Measurements from ENCODE around the gene HOXC5.
"Not testable (repeated sequence)": the region's sequence is repeated elsewhere in the genome, so short reads cannot be mapped to it uniquely, and the experiment has no call there.

The HOXC5 gene

DNA sequence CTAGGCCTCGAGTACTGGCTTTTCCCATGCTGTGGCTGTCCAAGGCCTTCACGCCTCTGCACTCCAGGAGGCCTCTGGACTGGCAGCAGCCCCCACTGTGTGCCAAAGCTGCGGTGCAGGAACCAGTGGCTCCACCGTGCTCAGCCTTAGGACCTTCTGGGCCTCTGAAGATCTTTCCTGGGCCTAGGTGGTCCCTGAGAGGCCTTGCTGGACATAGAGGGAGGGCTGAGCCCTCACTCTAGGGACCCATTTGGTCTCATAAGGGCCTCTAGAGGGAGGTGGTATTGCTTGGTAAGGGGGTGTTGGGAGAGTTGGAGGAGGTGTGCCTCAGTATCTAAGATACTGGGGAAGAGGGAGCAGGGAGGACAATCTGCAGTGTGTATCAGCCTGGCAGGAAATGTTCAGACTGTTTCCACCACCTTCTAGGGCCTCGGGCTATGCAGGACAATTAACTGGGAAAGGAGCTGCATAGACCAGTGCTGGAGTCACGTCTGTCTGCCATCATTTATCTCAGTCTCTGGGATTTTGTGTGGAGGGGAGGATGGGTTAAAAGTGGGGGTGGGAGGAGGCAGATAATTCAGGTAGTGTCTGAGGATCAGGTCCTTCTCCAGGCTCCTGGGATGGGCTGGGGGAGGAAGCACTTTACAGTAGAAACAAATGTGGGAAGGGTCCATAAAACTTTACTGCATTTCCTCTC lies 2.9 kb downstream of the HOXC5 start:
- no peak for DNase-seq

DNA sequence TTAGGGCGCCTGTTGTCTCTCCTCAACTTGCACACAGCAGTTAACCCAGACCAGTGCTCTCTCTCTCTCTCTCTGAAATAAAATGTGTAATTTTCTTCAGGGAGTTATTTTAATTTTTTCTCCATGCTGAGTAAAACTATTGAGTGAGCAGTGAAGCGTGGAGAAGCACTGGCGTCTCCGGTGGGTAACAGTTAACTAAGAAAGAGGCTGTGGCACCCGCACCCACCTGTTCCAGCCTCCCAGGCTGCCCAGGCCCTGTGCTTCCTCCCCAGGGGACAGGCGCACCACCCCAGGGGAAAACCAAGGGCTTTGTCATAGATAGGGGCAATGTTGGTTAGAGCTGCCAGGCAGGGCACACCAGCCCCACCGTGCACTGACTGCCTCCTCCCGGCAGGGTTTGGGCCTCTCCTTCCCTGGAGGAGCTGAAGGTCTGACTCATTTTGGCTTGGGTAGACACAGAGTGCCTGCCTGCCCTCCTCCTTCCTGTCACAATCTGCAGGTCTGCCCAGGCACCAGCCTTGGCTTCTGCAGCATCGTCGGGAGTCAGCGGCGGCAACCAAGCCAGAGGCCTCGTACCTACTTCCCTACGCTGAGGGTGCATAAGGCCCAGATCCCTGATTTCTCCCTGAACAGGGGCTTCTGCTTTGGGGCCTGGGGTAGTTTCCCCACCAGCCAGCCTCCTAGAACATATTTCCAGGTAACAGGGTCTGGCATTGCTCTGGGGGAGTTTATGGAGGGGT lies 3.9 kb downstream of the HOXC5 start:
- DNase-seq, result no peak

DNA sequence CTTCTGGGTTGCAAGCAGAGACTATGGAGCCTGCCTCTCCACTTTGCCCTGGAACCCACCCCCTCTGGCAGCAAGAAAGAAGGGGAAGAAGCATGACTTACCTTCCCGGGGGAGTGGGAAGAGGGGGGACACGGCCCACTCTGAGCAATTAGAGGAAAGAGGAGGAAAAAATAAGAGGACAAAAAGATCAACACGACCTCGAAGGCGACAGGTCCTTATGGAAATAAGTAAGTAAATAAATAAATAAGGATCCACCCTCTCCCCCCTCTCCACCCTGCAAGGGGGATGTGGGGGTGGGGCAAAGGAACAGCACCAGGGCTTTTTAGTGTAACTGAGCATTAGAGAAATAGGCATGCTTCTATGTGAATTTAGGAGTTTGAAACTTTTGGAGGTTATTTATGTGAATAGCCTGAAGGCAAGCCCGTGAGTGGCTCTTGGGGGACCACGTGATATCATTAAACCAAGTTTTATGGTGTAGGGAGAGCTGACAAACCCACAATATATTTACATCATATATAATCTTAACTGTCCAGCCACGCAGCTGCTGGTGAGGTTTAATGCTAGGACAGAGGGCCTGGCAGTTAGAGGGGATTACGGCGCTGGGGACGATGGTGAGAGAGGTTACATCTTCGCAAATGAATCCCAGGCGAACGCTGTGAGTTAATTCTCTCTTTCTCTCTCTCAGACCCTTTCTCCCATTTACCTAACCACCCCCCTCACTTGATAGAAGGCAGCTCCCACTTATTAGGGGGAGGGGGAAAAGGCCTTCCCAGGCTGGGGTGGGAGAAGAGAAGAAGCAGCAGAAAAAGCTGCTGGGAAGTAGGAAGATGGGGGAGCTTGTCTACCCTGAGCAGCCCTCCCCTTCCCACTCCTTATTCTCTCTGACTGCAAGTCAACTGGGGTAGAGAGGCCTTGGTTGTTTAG lies 4.8 kb downstream of the HOXC5 start:
- no peak for DNase-seq

DNA sequence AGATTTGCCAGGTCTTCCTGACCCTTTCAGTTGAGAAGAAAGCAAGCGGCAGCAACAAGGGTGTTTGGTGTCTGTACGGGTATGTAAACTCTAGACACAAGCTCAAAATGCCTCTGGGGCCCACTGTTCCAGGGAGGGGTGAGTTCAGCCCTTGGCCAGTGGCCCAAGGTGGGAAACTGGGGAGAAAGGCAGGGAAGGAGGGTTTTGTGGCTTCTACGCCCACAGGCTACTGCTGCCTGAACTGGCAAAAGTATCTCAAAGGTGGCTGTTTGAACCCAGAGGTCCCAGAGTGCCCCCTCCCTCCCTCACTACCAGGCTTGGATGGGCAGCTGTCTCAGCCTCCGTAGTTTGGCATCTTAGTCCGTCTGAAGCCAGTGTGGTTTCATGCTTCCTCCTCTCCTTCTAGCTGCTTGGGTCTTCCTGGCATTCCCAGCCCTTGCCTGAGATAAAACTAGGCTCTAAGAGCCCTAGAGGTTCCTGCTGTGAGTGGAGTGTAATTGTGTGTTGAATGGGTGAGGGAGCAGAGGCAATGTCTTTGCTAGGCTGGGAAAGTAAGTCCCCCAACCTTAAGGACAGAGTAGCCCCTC lies 5.5 kb downstream of the HOXC5 start:
- DNase-seq, result no peak

DNA sequence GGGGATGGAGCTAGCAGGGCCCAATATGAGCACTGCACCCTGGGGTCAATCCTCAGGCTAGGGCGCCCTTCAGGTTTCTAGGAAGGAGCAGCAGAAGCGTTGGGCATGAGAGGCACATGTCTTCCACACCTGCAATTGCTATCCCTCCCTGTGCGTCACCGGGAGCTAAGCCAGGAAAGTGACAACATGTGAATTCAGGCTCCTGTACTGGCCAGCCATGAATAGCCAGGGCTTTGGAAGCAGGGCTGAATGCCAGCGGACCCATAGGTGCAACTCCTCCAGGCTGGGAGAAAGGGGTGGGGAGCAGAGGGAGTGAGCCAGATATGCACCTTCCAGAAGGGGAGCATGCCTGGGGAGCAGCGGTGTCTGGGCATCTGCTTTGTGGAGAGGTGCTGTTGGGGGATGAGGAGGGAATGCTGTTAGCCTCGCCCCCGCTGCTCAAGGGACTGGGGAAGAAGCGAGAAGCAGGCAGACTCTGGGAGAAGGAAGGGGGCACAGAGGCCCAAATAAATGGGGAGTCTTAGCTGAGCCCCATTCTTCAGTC lies 6.1 kb downstream of the HOXC5 start:
- no peak for DNase-seq

DNA sequence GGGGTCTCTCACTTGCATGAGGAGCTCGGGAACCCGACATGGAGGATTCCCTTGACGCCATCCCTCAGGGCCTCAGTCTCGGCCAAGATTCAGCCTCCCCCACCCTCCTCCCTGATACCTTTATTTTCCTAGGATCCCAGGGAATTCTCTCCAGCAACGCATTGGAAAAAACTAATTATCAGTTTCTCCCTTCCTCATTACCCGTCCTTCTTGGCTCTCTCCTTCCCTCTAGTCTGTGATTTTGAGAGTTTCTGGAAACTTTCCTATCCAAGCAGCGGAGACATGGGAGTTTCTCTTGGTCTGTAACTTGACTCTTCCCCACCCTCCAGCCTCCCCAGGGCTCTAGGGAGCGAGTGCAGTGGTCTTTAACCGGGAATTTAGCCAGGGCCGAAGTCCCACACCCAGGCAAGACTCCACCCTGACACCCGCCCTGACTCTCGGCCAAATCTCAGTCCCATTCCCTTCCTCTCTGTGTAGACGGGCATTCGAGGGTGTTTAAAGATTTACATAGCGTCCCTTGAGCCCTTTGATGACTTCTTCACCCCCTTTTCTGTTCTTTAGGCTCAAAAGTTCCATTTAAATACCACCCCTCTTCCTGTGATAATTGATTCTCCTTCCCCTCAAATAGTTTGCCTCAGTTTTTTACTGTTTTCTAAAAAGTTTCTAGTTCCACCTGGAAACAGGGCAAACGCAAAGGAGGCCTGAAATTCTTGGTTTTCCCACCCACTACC lies 6.7 kb downstream of the HOXC5 start:
- DNase-seq, result no peak

DNA sequence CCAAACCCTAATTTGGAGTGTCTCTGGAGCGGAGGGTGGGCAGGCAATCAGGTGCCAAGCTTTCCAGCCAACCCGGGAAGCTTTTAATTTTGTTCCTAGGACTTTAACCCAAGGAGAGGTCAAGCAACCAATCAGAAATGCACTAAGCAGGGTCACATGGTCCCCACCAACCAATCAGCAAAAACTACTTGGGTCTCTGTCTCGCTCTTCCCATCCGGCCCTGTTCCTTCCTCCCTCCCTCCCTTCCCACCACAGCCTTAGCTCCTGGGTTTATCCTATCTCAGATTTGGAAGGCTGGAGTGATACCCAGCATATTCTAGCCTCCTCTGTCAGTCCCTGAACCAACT lies 7.3 kb downstream of the HOXC5 start:
- DNase-seq, result no peak

DNA sequence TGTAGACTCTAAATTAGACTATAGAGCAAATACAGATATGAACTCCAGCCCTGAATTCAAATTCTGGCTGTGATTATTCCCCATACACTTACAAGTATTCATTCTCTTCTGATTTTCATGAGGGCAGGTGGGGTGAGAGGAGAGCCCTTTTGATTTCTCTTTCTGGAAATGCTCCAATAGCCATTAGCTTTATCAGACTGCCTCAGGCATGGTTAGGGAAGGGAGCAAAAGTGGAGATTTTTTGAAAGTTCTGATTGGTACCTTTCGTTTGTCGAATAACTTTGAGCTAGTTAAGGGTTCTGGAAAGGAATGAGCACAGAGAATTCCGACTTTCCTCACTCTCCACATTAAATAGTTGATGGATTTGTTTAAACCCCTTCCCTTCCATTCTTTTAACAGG lies 7.8 kb downstream of the HOXC5 start:
- no peak for DNase-seq

DNA sequence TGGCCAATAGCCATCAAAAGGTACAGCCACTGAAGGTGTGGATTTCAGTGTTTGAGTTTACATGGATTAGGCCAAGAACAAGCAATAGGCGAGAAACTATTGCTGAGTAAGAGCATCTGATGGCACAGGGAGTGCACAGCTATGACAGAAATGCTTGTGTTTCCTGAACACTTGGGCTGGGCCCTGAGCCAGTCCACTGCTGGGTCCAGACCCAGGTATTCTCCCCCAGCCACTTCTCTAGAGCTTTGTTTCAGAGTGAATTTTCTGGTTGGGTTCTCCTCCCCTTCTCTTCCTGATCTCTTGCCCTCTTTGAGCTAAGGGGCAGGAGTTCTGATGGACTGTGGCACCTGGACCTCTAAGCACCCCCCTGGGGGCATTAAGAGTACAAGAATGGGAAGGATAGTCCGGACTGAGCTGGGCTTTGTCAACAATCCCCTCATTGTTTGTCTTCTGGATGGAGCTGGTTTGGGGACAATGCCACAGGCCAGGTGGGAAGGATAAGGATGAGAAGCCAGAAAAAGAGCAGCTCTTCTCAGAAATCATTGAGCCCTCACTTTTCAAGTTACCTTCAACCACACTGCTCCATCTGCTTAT lies 8.3 kb downstream of the HOXC5 start:
- no peak for DNase-seq

DNA sequence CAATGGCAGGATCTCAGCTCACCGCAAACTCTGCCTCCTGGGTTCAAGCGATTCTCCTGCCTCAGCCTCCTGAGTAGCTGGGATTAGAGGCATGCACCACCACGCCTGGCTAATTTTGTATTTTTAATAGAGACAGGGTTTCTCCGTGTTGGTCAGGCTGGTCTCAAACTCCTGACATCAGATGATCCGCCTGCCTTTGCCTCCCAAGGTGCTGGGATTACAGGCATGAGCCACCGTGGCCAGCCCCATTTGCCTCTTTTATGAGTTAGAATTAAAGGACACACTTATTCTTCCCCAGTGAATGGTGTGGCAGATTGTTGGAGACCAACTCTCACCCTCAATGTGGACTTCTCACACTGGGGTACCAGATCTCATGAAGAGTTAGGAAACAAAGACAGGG lies 9.2 kb downstream of the HOXC5 start:
- not testable (repeated sequence) for DNase-seq

DNA sequence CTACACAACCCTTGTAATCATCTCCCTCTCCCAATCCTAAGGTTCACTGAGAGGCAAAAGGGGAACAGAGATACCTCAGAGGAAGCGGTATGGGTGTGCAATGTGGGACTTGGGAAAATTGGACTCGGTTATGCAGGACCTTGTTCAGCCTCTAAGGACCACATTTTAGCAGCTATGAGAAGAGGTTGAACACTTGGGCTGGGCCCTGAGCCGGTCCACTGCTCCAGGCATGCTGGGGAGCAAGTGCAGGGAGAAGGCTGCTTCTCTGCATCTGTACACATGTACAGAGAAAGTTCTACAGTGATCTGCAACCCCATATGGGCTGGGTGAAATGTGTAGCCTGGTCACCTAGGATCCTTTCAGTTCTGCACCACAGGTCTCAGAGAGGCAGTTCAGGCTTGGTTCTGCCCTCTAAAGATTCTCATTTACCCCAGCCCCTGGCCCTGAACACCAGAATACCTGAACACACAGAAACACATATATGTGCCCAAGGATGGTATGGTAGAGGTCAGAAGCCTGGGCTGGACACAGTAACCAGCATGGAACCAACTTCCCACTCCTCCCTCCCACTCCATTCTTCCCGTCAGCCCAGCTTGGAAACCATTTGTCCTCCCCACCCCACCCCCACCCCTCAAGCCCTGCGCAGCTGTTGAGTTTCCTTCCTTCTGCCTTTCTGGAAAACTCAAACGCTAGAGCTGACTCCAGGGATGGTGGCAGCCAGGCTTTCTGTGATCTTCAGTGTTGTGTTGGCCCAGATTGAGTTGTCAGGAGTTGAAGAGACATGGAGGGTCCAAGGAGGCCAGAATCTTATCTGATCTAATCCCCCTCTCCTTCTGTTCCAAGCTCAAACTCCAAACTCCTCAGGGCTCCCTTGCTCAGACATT lies 10.4 kb downstream of the HOXC5 start:
- no peak for DNase-seq

DNA sequence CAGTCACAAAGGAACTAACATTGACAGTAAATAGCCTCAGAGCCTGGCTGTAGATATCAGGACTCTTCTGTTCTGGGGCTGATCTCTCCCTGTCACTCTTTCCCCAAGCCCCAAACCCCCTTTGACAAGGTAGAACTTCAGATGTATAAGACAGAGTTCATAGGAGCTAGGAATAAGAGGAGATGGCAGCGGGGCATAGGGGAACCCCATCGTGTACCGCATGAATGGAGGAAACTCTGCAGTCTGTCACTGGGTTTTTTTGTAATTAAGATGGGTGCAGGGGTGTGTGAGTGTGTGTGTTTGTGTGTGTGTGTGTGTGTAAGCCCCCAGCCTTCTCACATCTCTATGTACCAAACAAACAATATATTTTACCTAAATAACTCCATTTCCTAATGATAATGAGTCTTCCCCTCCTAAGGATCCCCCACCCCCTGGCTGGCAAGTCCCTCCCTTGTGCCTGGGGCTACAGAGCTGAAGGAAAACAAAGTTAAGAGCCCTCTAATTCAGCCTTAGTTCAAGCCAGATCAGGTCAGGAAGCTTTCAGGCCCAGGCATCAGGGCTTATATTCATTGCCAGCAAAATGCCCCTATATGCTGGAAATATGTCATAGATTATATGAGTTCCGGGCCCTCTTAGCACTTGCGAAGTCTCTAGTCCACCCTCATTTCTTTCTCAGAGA lies 11.7 kb downstream of the HOXC5 start:
- no peak for DNase-seq

DNA sequence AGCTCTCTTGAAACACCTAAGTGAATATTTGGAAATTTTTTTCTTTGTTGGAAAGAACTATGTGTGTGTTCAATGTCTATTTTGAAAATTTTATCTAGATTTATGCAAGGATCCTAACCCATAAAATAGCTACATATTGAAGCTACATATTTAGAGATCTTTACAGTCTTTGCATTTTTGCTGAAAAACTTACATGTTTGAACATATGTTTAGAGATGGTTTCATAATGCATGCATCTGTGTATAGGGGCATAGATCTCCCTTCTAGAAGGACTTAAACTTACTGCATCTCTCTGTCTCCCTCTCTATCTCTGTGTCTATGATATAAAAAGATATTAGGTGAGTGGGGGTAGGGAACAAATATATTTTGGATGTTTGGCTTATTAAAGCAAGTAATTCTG lies 12.6 kb downstream of the HOXC5 start:
- no peak for DNase-seq

DNA sequence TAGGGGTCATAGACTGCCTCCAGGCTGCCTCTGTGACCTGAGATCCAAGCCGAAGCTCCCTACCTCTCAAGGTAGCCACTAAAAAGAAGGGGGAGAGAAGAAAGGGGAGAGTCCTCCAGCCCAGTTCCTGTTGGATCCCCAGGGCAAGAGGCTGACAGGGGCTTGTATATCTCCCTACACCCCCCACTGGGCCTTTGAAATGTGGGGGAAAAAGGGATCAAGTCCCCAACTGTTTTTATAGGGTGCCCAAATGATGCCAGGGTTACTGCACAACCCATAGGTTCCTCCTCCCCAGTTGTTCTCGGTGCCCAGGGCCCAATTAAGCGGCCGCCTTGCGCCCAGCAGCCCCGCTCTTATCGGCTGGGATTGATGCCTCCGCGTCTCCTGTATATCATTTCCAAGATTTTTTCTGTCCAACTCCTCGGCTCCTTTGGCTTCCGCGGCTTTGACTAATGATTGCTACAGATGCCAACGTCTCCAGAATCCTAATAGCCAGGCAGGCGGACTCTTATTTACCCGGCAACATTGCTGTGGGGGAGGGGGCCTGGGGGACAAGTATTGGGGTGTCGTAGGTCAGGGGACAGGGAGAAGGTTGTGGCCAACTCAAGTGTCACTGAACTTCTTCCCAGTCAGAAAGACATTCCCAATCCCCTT lies 13.1 kb downstream of the HOXC5 start:
- DNase-seq, result no peak

DNA sequence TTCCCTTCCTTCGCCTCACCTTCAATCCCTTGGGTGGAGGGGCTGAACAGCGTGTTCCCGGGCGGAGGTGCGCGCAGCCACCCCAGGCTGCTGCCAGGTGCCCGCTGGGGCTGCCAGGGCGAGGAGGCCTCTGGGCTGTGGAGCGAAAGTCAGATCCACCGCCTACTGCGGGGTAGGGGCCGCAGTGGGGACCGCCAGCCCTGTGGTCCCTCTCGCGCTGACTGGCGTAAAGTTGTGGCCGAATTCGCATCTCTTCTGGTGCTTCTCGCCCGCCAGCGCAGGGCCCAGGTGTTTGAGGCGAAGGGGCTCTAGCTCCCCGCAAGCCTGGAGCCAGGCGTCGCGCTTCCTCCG lies 13.9 kb downstream of the HOXC5 start:
- DNase-seq, result no peak

DNA sequence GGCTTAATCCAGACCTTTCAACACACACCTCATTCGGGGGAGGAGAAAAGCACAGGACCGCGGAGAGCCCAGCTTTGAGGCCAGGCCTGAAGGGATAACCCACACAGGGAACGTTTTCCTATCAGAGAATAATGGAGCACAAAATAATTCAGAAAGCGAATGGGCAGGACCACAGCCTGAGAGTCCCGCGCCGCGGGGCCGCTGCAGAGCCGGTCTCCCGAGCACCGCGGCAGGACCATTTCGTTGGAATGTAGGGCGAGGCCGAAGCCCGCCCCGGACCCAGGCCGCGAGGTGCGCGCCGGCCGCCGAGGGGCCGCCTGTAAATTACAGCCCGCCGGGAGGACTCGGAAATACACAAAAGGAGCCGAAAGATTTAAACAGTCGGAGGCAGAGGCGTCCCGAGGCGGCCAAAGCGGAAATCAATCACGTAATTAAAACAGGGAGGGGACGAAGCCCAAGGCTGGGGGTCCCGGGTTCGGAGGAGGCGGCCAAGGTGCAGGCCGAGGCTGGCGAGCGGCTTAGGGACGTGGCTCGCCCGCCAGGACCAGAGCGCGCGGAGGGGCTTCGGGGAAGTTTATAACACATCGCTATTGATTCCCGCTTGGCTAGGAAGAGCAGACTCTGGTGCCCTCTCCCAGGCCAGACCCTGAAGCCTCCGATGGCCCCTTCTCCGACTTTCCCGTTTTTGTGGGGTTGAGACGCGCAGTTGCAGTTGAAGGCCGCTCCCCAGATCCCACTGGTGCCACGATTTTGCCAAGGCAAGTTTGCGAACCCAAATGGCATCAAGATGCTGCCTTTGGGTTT lies 14.5 kb downstream of the HOXC5 start:
- no peak for DNase-seq

DNA sequence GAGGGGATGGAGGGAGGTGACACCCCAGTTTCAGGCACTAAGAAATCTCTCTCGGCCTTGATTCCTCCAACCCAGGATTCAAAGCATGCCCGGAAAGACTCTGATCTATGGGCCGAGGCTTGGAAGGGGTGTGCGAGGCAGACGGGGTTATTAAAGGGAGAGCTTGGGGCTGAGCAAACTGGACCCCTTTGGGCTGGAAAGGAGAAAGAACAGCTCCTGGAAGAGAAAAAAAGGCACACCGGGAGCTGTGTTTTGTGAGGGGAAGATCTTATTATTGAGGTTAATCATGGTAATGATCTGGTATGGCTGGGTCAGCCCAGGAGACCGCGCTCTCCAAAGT lies 15.1 kb downstream of the HOXC5 start:
- no peak for DNase-seq

DNA sequence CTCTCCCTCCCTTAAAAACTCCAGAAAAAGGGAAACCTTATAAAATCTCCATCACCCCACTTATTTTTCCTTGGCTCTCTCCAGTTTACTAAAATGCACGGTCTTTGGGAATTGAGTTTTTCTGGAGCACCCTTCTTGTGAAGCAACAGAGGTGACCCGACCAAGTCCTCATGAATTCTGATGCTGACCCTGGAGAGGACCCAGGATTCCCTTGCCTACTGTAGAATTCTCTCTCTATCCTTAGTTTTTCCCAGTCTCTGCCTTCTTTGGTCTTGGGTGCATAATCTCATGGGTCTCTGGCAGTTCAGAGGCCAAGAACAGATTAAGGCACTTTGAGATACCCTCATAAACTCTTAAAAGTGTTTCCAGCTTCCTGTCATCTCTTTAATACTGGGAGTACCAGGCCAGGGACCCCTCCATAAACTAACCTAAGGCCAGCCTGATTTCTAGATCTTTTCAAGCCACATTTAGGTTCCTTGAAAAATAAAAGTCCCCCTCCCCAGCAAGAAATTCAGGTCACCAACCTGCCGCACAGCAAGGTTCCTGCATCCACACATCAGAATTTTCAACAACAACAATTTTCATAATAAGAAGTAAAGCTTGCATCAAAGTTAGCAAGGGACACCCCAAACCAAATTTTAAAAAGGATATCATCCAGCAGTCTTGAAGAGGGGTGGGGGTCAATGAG lies 15.7 kb downstream of the HOXC5 start:
- DNase-seq, result no peak

DNA sequence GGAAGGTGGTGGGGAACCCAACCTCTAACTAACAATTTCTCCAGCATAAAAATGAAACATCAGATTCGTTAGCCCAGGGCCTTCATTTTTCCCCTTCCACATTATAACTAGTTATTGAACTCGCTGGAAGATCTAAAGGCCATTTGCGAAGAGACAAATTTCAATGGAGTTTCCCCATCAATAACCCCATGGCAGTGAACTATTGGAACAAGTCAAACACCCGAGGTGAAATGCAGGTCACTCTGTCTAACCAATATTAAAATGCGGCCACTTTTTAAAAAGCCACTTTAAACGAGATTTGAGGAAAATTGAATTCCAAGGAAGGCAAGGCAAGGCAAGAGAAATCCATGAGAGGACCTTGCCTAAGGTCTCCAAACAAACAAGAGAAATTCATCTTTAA lies 16.3 kb downstream of the HOXC5 start:
- DNase-seq, result no peak

Measured in Kasumi-1 (cell line).